Aorta (tissue), 5 donors: ENCODE data around the gene ARID3A. TPM values are rescaled to one million over a fixed set of nuclear protein-coding genes. Genes with fewer than 3 reads are reported as not detected.

Experiments
- ATAC-seq: fragments of 200-7000 bp; cut with Tn5 transposase; one replicate; pipeline ENCODE4 v1.9.1; 2022; ENCODE audit warnings: moderate library complexity; ENCODE audit not compliant: low FRiP score
- DNase-seq, 2 donors: peaks; one replicate each; pipeline ENCODE4 v3.0.0-alpha.2; 2020
- H3K27ac ChIP-seq, 2 donors: one replicate each; pipeline ENCODE4 v1.5.1; 2013; ENCODE audit warnings: low read length in 2 of 2, mild to moderate bottlenecking in 2 of 2, moderate library complexity in 2 of 2, control low read depth in 1 of 2, inconsistent platforms in 1 of 2, low read depth in 1 of 2
- H3K27me3 ChIP-seq, 2 donors: one replicate each; pipeline ENCODE4 v1.6.1; 2013; ENCODE audit warnings: control low read depth in 1 of 2, low read length in 1 of 2, mild to moderate bottlenecking in 1 of 2, moderate library complexity in 1 of 2; ENCODE audit not compliant: insufficient read depth in 2 of 2, control insufficient read depth in 1 of 2
- H3K36me3 ChIP-seq, 2 donors: one replicate each; pipeline ENCODE4 v1.6.1; 2013; ENCODE audit warnings: control low read depth in 1 of 2, low read length in 1 of 2, mild to moderate bottlenecking in 1 of 2; ENCODE audit not compliant: insufficient read depth in 2 of 2, control insufficient read depth in 1 of 2
- H3K4me1 ChIP-seq, 2 donors: one replicate each; pipeline ENCODE4 v1.6.1; 2013; ENCODE audit warnings: low read length in 2 of 2, control low read depth in 1 of 2, mild to moderate bottlenecking in 1 of 2, moderate library complexity in 1 of 2; ENCODE audit not compliant: insufficient read depth in 2 of 2, control insufficient read depth in 1 of 2
- H3K4me3 ChIP-seq, 2 donors: one replicate each; pipeline ENCODE4 v1.5.1; 2013; ENCODE audit warnings: low read length in 2 of 2, control low read depth in 1 of 2, mild to moderate bottlenecking in 1 of 2
- H3K9me3 ChIP-seq: one replicate; pipeline ENCODE4 v1.6.1; 2013; ENCODE audit warnings: mild to moderate bottlenecking, low read length; ENCODE audit not compliant: control insufficient read depth
- WGBS, 2 donors: extraction: QIAGEN DNeasy Blood & Tissue Kit; methylation state at CpG; one replicate each; pipeline ENCODE4 v1.1.7; 2013; 5-methylcytosine and 5-hydroxymethylcytosine counted together
- intact Hi-C, 2 donors: fragments of 100-400 bp; cut with DNase I; formaldehyde crosslinking; loops; one replicate each; pipeline versions ENCODE4 v1.14.2 to v1.15.0; 2022
- polyA plus RNA-seq, 2 donors: library from polyadenylated mRNA; stranded (reverse); fragments of 200-250 nt; gene quantifications; one replicate each; pipeline ENCODE4 v1.2.3, GENCODE V29; 2013
- total RNA-seq, 2 donors: library from RNA; stranded (reverse); fragmentation: NEBNext Ultra II Directional; extraction: Animal tissue kit (Norgen Biotek cat#: 25700); gene quantifications; one replicate each; pipeline ENCODE4 v1.2.1, GENCODE V29; 2021
- donor health status: healthy with polysubstance abuse.
- donor health status: Bipolar disorder and iron deficiency.
- donor health status: DM: no; HTN: no; CAD: no.
- donor health status: DM: no; HTN: no; CAD: no.
- donor health status: DM: yes; HTN: yes; CAD: no.

Gene ARID3A
- total and polyA plus RNA-seq, 4 donors: 0.97 to 13.8 (median 5.3) TPM

- H3K9me3 ChIP-seq: no peaks in the 10 kb centered on the region
- no peaks in the 10 kb centered on the region for H3K4me1 ChIP-seq
- WGBS, 2 donors: 0 to 1% methylated on average over 77 to 78 of the region's 78 CpGs
- ATAC-seq (peak; percentile 95), DNase-seq (peak; percentile 96 to 99)
- H3K27me3 ChIP-seq: no peaks in the 10 kb centered on the region
- no peaks in the 10 kb centered on the region for H3K36me3 ChIP-seq
- intact Hi-C loops: loop anchor here (2.0 to 10.0 kb wide), 2 partner anchors 210 to 214 kb away; no protein-coding TSS in a partner anchor
- peak within 1 kb of the TSS in 1 of 2 donors; percentile 79 for H3K27ac ChIP-seq
- peak within 1 kb of the TSS; percentile 44 to 80 for H3K4me3 ChIP-seq
Measured at GRCh38 chr19:984165-984967, 58.5 kb downstream of the ARID3A start, which contains the start of gene WDR18. Gene WDR18 (plus strand): TSS chr19:984345. CDS start chr19:984354, 9 bp downstream.

DNA sequence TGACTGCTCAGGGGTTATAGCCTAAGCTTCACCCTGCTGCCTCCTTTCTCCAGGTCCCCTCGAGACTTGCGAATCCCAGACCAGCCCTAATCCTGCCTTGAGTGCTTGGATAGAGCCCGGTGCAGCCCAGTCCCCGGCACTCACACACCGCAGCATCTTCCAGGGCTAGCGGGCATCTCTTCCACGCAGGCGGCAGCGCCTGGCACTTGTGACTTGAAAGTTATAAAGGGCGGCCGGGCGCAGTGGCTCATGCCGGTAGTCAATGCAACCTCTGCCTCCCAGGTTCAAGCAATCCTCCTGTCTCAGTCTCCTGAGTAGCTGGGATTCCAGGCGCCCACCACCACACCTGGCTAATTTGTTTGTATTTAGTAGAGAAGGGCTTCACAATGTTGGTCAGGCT lies 60.2 kb downstream of the ARID3A start:
- intact Hi-C loops: loop anchor here in 1 of 2 donors (10.0 kb wide), 1 partner anchor 211 kb away; no protein-coding TSS in a partner anchor
- no peak overlapping the region for H3K4me3 ChIP-seq
- WGBS, 2 donors: 87 to 89% methylated on average over 14 of the region's 14 CpGs
- no peaks in the 10 kb centered on the region for H3K4me1 ChIP-seq
- peak in 1 of 2 donors; percentile 44 for DNase-seq
- no peak overlapping the region for H3K27ac ChIP-seq
- no peaks in the 10 kb centered on the region for H3K9me3 ChIP-seq
- H3K36me3 ChIP-seq: no peaks in the 10 kb centered on the region
- ATAC-seq: no peak
- no peaks in the 10 kb centered on the region for H3K27me3 ChIP-seq

DNA sequence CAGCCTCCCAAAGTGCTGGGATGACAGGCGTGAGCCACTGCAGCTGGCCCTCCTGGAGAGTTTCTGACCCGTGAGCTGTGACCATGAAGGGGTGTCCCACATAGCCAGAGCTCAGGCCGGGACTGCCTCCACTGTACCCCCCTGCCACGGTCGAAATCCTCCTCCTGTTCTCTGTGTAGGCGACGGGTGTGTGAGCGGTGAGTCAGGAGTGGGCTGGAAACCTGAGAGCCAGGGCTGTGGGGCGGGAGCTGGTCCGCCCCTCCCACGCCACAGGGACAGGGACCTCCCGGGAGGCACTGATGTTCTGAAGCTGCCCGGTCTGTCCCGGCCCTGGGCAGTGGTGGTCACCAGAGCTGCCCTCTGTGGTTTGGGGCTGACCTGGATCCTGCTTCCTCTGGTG lies 62.2 kb downstream of the ARID3A start:
- no peaks in the 10 kb centered on the region for H3K27me3 ChIP-seq
- H3K4me1 ChIP-seq: no peaks in the 10 kb centered on the region
- H3K4me3 ChIP-seq: no peak overlapping the region
- H3K27ac ChIP-seq: no peak overlapping the region
- DNase-seq (no peak), ATAC-seq (no peak)
- H3K9me3 ChIP-seq: no peaks in the 10 kb centered on the region
- WGBS, 2 donors: 70 to 79% methylated on average over 13 to 14 of the region's 14 CpGs
- intact Hi-C loops: loop anchor here in 1 of 2 donors (10.0 kb wide), 1 partner anchor 213 kb away; no protein-coding TSS in a partner anchor
- no peaks in the 10 kb centered on the region for H3K36me3 ChIP-seq

- WGBS, 2 donors: 84% methylated on average over 13 to 15 of the region's 15 CpGs
- Histone ChIP-seq H3K27me3 (no peaks in the 10 kb centered on the region), H3K27ac (no peak overlapping the region), H3K36me3 (no peaks in the 10 kb centered on the region), H3K9me3 (no peaks in the 10 kb centered on the region), H3K4me3 (no peak overlapping the region), H3K4me1 (no peaks in the 10 kb centered on the region)
- intact Hi-C loops: loop anchor here in 1 of 2 donors (10.0 kb wide), 1 partner anchor 214 kb away; no protein-coding TSS in a partner anchor
- no peak for ATAC-seq
- no peak for DNase-seq
Measured at GRCh38 chr19:988510-988909, 62.7 kb downstream of the ARID3A start.

- intact Hi-C loops: loop anchor here in 1 of 2 donors (10.0 kb wide), 1 partner anchor 215 kb away; no protein-coding TSS in a partner anchor
- H3K27me3 ChIP-seq: no peaks in the 10 kb centered on the region
- H3K36me3 ChIP-seq: no peaks in the 10 kb centered on the region
- no peaks in the 10 kb centered on the region for H3K9me3 ChIP-seq
- no peaks in the 10 kb centered on the region for H3K4me1 ChIP-seq
- DNase-seq (no peak), ATAC-seq (no peak)
- H3K27ac ChIP-seq: no peak overlapping the region
- WGBS, 2 donors: 90 to 94% methylated on average over 22 to 25 of the region's 25 CpGs
- no peak overlapping the region for H3K4me3 ChIP-seq
Measured at GRCh38 chr19:989381-990081, 63.7 kb downstream of the ARID3A start.

GRCh38 chr19:990119-990571 lies 64.3 kb downstream of the ARID3A start:
- H3K4me3 ChIP-seq: no peak overlapping the region
- no peaks in the 10 kb centered on the region for H3K9me3 ChIP-seq
- H3K27ac ChIP-seq: no peak overlapping the region
- no peak for DNase-seq
- no peak for ATAC-seq
- 81 to 85% methylated on average over 23 to 27 of the region's 27 CpGs for whole genome bisulfite sequencing, 2 donors
- no peaks in the 10 kb centered on the region for H3K4me1 ChIP-seq
- intact Hi-C loops: no loop called here
- no peaks in the 10 kb centered on the region for H3K36me3 ChIP-seq
- no peaks in the 10 kb centered on the region for H3K27me3 ChIP-seq

DNA sequence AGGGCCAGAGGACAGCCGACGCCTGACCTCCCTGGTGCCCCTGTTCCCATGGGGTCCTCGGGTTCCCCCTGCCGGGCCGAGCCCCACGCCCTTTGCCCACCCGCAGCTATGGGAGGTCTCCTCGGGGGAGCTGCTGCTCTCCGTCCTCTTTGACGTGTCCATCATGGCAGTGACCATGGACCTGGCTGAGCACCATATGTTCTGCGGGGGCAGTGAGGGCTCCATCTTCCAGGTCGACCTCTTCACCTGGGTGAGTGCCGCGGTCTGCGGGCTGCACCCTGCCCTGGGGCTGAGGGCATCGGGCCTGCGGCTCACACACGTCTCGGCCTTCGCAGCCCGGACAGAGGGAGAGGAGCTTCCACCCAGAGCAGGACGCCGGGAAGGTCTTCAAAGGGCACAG lies 64.9 kb downstream of the ARID3A start:
- 92% methylated on average over 23 of the region's 23 CpGs for WGBS, 2 donors
- H3K4me1 ChIP-seq: no peaks in the 10 kb centered on the region
- no peaks in the 10 kb centered on the region for H3K27me3 ChIP-seq
- DNase-seq: no peak
- intact Hi-C loops: no loop called here
- H3K27ac ChIP-seq: no peak overlapping the region
- no peak overlapping the region for H3K4me3 ChIP-seq
- ATAC-seq: no peak
- H3K9me3 ChIP-seq: no peaks in the 10 kb centered on the region
- no peaks in the 10 kb centered on the region for H3K36me3 ChIP-seq

DNA sequence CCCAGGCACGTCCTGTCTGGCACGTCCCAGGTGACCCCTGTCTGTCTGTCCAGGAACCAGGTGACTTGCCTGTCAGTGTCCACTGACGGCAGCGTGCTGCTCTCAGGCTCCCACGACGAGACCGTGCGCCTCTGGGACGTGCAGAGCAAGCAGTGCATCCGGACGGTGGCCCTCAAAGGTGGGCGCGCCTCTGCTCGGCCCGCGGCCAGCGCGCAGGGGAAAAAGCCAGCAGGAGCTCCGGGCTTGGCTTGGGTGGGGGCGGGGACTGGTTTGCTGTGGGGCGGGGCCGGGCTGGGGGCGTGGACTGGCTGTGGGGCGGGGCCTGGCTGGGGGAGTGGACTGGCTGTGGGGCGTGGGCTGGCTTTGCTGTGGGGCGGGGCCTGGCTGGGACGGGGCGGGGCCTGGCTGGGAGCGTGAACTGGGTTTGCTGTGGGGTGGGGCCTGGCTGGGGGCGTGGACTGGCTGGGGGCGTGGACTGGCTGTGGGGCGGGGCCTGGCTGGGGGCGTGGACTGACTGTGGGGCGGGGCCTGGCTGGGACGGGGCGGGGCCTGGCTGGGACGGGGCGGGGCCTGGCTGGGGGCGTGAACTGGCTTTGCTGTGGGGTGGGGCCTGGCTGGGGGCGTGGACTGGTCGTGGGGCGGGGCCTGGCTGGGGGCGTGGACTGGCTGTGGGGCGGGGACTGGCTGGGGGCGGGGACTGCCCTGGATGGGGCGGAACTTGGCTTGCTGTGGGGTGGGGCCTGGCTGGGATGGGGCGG lies 65.5 kb downstream of the ARID3A start:
- Histone ChIP-seq H3K4me1 (no peaks in the 10 kb centered on the region), H3K27ac (no peak overlapping the region), H3K9me3 (no peaks in the 10 kb centered on the region), H3K27me3 (no peaks in the 10 kb centered on the region), H3K36me3 (no peaks in the 10 kb centered on the region), H3K4me3 (no peak overlapping the region)
- WGBS, 2 donors: 82 to 85% methylated on average over 30 to 47 of the region's 47 CpGs
- DNase-seq (peak in 1 of 2 donors; percentile 50), ATAC-seq (no peak)
- intact Hi-C loops: no loop called here
